Measurements from ENCODE around the gene RASGEF1B.

GRCh38 chr4:81505004-81505598, 33.4 kb upstream of the RASGEF1B start:
- TF ChIP-seq, protein P1, sequence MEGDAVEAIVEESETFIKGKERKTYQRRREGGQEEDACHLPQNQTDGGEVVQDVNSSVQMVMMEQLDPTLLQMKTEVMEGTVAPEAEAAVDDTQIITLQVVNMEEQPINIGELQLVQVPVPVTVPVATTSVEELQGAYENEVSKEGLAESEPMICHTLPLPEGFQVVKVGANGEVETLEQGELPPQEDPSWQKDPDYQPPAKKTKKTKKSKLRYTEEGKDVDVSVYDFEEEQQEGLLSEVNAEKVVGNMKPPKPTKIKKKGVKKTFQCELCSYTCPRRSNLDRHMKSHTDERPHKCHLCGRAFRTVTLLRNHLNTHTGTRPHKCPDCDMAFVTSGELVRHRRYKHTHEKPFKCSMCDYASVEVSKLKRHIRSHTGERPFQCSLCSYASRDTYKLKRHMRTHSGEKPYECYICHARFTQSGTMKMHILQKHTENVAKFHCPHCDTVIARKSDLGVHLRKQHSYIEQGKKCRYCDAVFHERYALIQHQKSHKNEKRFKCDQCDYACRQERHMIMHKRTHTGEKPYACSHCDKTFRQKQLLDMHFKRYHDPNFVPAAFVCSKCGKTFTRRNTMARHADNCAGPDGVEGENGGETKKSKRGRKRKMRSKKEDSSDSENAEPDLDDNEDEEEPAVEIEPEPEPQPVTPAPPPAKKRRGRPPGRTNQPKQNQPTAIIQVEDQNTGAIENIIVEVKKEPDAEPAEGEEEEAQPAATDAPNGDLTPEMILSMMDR (IDR thresholded peaks at IDR 0.05): no peak
- peak; percentile 50 for TF ChIP-seq POLR2A (IDR thresholded peaks at IDR 0.05)

Data from right lobe of liver (tissue), 4 donors.